ENCODE results near the gene SLC16A14. TPM values are rescaled to one million over a fixed set of nuclear protein-coding genes. Genes with fewer than 3 reads are reported as not detected.
"Not testable (repeated sequence)": the region's sequence is repeated elsewhere in the genome, so short reads cannot be mapped to it uniquely, and the experiment has no call there.

Gene SLC16A14
- total RNA-seq: 2.2 TPM
- long read RNA-seq, partial matches to known transcripts: 0 of 1 reads
- long read RNA-seq, other reads (novel, unspliced or antisense): 1 of 1 reads

- DNase-seq: no peak
- Histone ChIP-seq H3K4me1 (peaks cover 22% of the 10 kb centered on the region), H3K27ac (peak within 1 kb of the TSS; percentile 75), H3K27me3 (ENCODE audit: low read depth) (peaks cover 7% of the 10 kb centered on the region), H3K9me3 (no peaks in the 10 kb centered on the region), H3K36me3 (no peaks in the 10 kb centered on the region), H3K4me3 (peak within 1 kb of the TSS; percentile 77)
- intact Hi-C loops (cut with DNase I): no loop called here
- ATAC-seq: peak; percentile 45 to 63
- TF ChIP-seq, protein P1, sequence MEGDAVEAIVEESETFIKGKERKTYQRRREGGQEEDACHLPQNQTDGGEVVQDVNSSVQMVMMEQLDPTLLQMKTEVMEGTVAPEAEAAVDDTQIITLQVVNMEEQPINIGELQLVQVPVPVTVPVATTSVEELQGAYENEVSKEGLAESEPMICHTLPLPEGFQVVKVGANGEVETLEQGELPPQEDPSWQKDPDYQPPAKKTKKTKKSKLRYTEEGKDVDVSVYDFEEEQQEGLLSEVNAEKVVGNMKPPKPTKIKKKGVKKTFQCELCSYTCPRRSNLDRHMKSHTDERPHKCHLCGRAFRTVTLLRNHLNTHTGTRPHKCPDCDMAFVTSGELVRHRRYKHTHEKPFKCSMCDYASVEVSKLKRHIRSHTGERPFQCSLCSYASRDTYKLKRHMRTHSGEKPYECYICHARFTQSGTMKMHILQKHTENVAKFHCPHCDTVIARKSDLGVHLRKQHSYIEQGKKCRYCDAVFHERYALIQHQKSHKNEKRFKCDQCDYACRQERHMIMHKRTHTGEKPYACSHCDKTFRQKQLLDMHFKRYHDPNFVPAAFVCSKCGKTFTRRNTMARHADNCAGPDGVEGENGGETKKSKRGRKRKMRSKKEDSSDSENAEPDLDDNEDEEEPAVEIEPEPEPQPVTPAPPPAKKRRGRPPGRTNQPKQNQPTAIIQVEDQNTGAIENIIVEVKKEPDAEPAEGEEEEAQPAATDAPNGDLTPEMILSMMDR (IDR thresholded peaks at IDR 0.05): peak; percentile 11
Measured at GRCh38 chr2:230068651-230069055, at the start of gene SLC16A14. Gene SLC16A14 (minus strand): TSS chr2:230068924. CDS start chr2:230059352, 9,572 bp downstream.

DNA sequence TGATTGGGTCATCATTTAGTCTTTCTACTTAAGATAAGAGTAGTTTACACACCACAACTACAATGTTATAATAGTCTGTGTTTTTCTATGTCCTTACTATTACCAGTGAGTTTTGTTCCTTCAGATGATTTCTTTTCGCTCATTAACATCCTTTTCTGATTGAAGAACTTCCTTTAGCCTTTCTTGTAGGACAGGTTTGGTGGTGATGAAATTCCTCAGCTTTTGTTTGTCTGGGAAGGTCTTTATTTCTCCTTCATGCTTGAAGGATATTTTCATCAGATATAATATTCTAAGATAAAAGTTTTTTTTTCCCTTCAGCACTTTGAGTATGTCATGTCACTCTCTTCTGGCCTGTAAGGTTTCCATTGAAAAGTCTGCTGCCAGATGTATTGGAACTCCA, 38.0 kb upstream of the SLC16A14 start:
- Histone ChIP-seq H3K27ac (no peak overlapping the region), H3K27me3 (ENCODE audit: low read depth) (no peaks in the 10 kb centered on the region), H3K36me3 (no peaks in the 10 kb centered on the region), H3K4me1 (no peaks in the 10 kb centered on the region), H3K9me3 (no peaks in the 10 kb centered on the region), H3K4me3 (no peak overlapping the region)
- TF ChIP-seq, protein P1 (IDR thresholded peaks at IDR 0.05): no peak
- no peak for DNase-seq
- no peak for ATAC-seq
- intact Hi-C loops (cut with DNase I): no loop called here

GRCh38 chr2:230101967-230102366, 33.2 kb upstream of the SLC16A14 start:
- H3K4me1 ChIP-seq; intact Hi-C loops (cut with DNase I); H3K27me3 ChIP-seq (ENCODE audit: low read depth); H3K9me3 ChIP-seq; DNase-seq; H3K36me3 ChIP-seq; ATAC-seq; H3K27ac ChIP-seq; H3K4me3 ChIP-seq: not testable (repeated sequence)

- intact Hi-C loops (cut with DNase I): no loop called here
- H3K9me3 ChIP-seq: no peaks in the 10 kb centered on the region
- no peaks in the 10 kb centered on the region for H3K36me3 ChIP-seq
- ATAC-seq (no peak), DNase-seq (no peak)
- H3K4me3 ChIP-seq: no peak overlapping the region
- TF ChIP-seq, protein P1 (IDR thresholded peaks at IDR 0.05): no peak
- H3K4me1 ChIP-seq: no peaks in the 10 kb centered on the region
- H3K27me3 ChIP-seq (ENCODE audit: low read depth): no peaks in the 10 kb centered on the region
- H3K27ac ChIP-seq: no peak overlapping the region
Measured at GRCh38 chr2:230097841-230098240, 29.1 kb upstream of the SLC16A14 start.

- intact Hi-C loops (cut with DNase I): no loop called here
- H3K4me3 ChIP-seq: no peak overlapping the region
- DNase-seq (no peak), ATAC-seq (no peak)
- H3K9me3 ChIP-seq: no peaks in the 10 kb centered on the region
- no peak overlapping the region for H3K27ac ChIP-seq
- no peaks in the 10 kb centered on the region for H3K27me3 ChIP-seq (ENCODE audit: low read depth)
- H3K36me3 ChIP-seq: no peaks in the 10 kb centered on the region
- no peaks in the 10 kb centered on the region for H3K4me1 ChIP-seq
- TF ChIP-seq, protein P1 (IDR thresholded peaks at IDR 0.05): no peak
Measured at GRCh38 chr2:230097424-230097823, 28.7 kb upstream of the SLC16A14 start.

GRCh38 chr2:230090967-230091366, 22.2 kb upstream of the SLC16A14 start:
- H3K27me3 ChIP-seq (ENCODE audit: low read depth): no peaks in the 10 kb centered on the region
- DNase-seq (no peak), ATAC-seq (no peak)
- no peak overlapping the region for H3K27ac ChIP-seq
- TF ChIP-seq, protein P1 (IDR thresholded peaks at IDR 0.05): no peak
- no peaks in the 10 kb centered on the region for H3K36me3 ChIP-seq
- intact Hi-C loops (cut with DNase I): no loop called here
- H3K9me3 ChIP-seq: no peaks in the 10 kb centered on the region
- H3K4me1 ChIP-seq: no peaks in the 10 kb centered on the region
- H3K4me3 ChIP-seq: no peak overlapping the region
